Measurements from ENCODE around the gene DLK1.

DNA sequence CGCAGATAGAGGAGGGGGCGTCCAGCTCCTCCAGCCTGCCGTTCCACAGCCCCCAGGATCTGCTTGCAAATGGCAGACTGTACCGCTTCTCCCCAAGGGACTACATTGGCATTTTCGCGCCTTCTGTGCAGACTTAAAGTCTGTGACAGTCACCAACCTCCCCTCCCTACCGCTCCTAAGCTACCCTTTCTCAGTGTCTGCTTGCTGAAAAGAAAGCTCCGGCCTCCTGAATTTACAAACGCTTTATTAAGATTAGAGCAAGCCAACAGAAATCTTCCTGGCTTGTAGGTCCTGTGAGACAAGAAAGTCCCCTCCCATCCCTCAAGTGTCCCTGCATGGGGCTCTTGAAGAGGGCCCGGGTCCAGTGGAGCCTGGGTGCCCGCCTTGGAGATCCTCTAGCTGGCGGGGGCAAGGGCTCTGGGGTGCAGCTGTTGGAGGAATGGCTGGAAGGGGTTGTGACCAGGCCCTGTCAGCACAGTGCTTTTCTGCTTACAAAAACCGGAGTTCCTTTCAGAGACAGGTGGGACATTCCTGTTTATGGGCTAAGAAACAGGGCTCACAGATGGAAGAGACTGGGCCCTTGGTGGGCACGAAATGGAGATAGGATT, 2.8 kb upstream of the DLK1 start:
- TF ChIP-seq POLR2A (IDR thresholded peaks at IDR 0.05) = no peak
- TF ChIP-seq, protein P1, sequence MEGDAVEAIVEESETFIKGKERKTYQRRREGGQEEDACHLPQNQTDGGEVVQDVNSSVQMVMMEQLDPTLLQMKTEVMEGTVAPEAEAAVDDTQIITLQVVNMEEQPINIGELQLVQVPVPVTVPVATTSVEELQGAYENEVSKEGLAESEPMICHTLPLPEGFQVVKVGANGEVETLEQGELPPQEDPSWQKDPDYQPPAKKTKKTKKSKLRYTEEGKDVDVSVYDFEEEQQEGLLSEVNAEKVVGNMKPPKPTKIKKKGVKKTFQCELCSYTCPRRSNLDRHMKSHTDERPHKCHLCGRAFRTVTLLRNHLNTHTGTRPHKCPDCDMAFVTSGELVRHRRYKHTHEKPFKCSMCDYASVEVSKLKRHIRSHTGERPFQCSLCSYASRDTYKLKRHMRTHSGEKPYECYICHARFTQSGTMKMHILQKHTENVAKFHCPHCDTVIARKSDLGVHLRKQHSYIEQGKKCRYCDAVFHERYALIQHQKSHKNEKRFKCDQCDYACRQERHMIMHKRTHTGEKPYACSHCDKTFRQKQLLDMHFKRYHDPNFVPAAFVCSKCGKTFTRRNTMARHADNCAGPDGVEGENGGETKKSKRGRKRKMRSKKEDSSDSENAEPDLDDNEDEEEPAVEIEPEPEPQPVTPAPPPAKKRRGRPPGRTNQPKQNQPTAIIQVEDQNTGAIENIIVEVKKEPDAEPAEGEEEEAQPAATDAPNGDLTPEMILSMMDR (IDR thresholded peaks at IDR 0.05 in 4 of 5, conservative IDR thresholded peaks at IDR 0.05 in 1 of 5) = no peak
